MCF 10A (cell line): Measurements from ENCODE around the gene NEMP1. TPM values are rescaled to one million over a fixed set of nuclear protein-coding genes. Genes with fewer than 3 reads are reported as not detected.
"Not testable (repeated sequence)": the region's sequence is repeated elsewhere in the genome, so short reads cannot be mapped to it uniquely, and the experiment has no call there.

Source experiments
- BruUV-seq: library from RNA; stranded (reverse); fragments of 400-500 nt; replicated peaks from 2 replicates; lab custom pipeline; 2021; lab: Mats Ljungman, UMichigan
- CTCF ChIA-PET: fragments of 300-600 bp; sonication (Branson Sonifier 250); formaldehyde crosslinking; extraction: SDS; loops from one replicate; lab custom pipeline; 2021; ENCODE audit warnings: antibody characterized with exemption, inconsistent platforms; lab: Yijun Ruan, JAX
- POLR2A ChIA-PET: fragments of 300-600, 350-650 bp; sonication (Branson Sonifier 250); formaldehyde crosslinking; extraction: SDS; loops from one replicate; lab custom pipeline; 2020; ENCODE audit warnings: antibody characterized with exemption, inconsistent platforms; lab: Yijun Ruan, JAX
- DNase-seq: peaks from one replicate; pipeline ENCODE4 v3.0.0-alpha.2; 2018; ENCODE audit not compliant: unreplicated experiment
- H3K27ac Mint-ChIP-seq: one replicate; pipeline ENCODE4 v1.8.0; 2022; ENCODE audit warnings: mild to moderate bottlenecking, low read depth, mixed read lengths; ENCODE audit not compliant: unreplicated experiment
- H3K27me3 Mint-ChIP-seq: one replicate; pipeline ENCODE4 v1.8.0; 2022; ENCODE audit warnings: mixed read lengths; ENCODE audit not compliant: insufficient read depth, unreplicated experiment
- H3K36me3 Mint-ChIP-seq: one replicate; pipeline ENCODE4 v1.8.0; 2022; ENCODE audit warnings: mild to moderate bottlenecking, moderate library complexity, mixed read lengths; ENCODE audit not compliant: insufficient read depth, unreplicated experiment
- H3K4me1 Mint-ChIP-seq: one replicate; pipeline ENCODE4 v1.8.0; 2022; ENCODE audit warnings: mixed read lengths; ENCODE audit not compliant: insufficient read depth, unreplicated experiment
- H3K4me3 Mint-ChIP-seq: one replicate; pipeline ENCODE4 v1.8.0; 2022; ENCODE audit warnings: mild to moderate bottlenecking, moderate library complexity, mixed read lengths; ENCODE audit not compliant: unreplicated experiment
- H3K9me3 Mint-ChIP-seq: one replicate; pipeline ENCODE4 v1.8.0; 2022; ENCODE audit warnings: mixed read lengths; ENCODE audit not compliant: unreplicated experiment
- CTCF ChIP-seq: fragments of 200-600 bp; IDR thresholded peaks from one replicate; pipeline ENCODE4 v1.8.0; 2022; ENCODE audit warnings: antibody characterized with exemption, mild to moderate bottlenecking; ENCODE audit not compliant: unreplicated experiment
- intact Hi-C: fragments of 100-400 bp; cut with micrococcal nuclease; formaldehyde crosslinking; loops from 2 replicates; pipeline ENCODE4 v1.14.1; 2022
- total RNA-seq: library from RNA; stranded (reverse); gene quantifications from 2 replicates; pipeline ENCODE4 v1.2.3, GENCODE V29; 2022

The NEMP1 gene
- total RNA-seq, 1 experiment from 2014 or later, result 17.5 TPM

GRCh38 chr12:57126561-57126960 is 48.0 kb upstream of the NEMP1 start:
- POLR2A ChIA-PET, result interaction anchor here (0.8 to 6.5 kb wide), 9 partner anchors 15 to 116 kb away, joined by 3 to 111 read pairs (median 24); partner anchors contain the start of genes NAB2 and STAT6

DNA sequence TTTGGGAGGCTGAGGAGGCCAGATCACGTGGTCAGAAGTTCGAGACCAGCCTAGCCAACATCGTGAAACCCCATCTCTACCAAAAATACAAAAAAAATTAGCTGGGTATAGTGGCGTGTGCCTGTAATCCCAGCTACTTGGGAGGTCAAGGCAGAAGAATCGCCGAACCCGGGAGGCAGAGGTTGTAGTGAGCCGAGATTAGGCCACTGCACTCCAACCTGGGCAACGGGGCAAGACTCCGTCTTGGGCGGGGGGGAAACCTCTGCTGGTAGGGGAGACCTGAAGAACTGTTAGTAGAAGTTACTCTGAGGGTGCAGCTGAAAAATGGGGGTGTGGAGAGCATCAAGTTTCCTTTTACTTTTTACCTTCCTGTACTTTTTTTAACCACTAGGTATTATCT is 47.5 kb upstream of the NEMP1 start:
- BruUV-seq, result no TSS peak

More at GRCh38 chr12:57126561-57126960, 48.0 kb upstream of the NEMP1 start:
- Mint-ChIP-seq H3K27ac (peak overlapping the region; percentile 77), H3K4me1 (peaks cover 18% of the 10 kb centered on the region), H3K36me3 (no peaks in the 10 kb centered on the region), H3K9me3 (no peaks in the 10 kb centered on the region), H3K27me3 (no peaks in the 10 kb centered on the region), H3K4me3 (peak overlapping the region; percentile 86)
- TF ChIP-seq CTCF, result no peak
- BruUV-seq, result no TSS peak
- CTCF ChIA-PET, result interaction anchor here (0.5 to 19.4 kb wide), 12 partner anchors 8 to 368 kb away, joined by 3 to 530 read pairs (median 3); partner anchors contain the start of gene STAT6
- intact Hi-C loops, result no loop called here
- DNase-seq, result no peak

GRCh38 chr12:57124261-57124877 is 45.8 kb upstream of the NEMP1 start:
- intact Hi-C loops, result loop anchor here (1.0 kb wide), 2 partner anchors 51 to 59 kb away; no protein-coding TSS in a partner anchor
- ChIA-PET CTCF (interaction anchor here (0.6 to 19.4 kb wide), 36 partner anchors 9 to 980 kb away, joined by 3 to 530 read pairs (median 4); partner anchors contain the start of genes NEMP1, SHMT2 and STAT6), POLR2A (interaction anchor here (0.5 to 6.5 kb wide), 15 partner anchors 10 to 90 kb away, joined by 3 to 111 read pairs (median 5); partner anchors contain the start of genes NAB2 and STAT6)
- peak; percentile 85 for DNase-seq
- no peaks in the 10 kb centered on the region for H3K27me3 Mint-ChIP-seq
- TF ChIP-seq CTCF, result peak; percentile 90
- BruUV-seq, result no TSS peak
- no peaks in the 10 kb centered on the region for H3K36me3 Mint-ChIP-seq
- H3K27ac Mint-ChIP-seq, result no peak overlapping the region
- peaks cover 11% of the 10 kb centered on the region for H3K4me1 Mint-ChIP-seq
- no peaks in the 10 kb centered on the region for H3K9me3 Mint-ChIP-seq
- no peak overlapping the region for H3K4me3 Mint-ChIP-seq

More for the DNA sequence above, 47.5 kb upstream of the NEMP1 start:
- Mint-ChIP-seq H3K27ac (no peak overlapping the region), H3K4me3 (peak overlapping the region; percentile 86), H3K27me3 (no peaks in the 10 kb centered on the region), H3K4me1 (peaks cover 13% of the 10 kb centered on the region), H3K9me3 (no peaks in the 10 kb centered on the region), H3K36me3 (no peaks in the 10 kb centered on the region)
- no peak for DNase-seq
- TF ChIP-seq CTCF, result no peak
- CTCF ChIA-PET, result interaction anchor here (0.5 to 19.4 kb wide), 18 partner anchors 8 to 368 kb away, joined by 3 to 530 read pairs (median 5); partner anchors contain the start of genes NEMP1 and STAT6
- POLR2A ChIA-PET, result interaction anchor here (0.8 to 6.5 kb wide), 10 partner anchors 14 to 117 kb away, joined by 3 to 111 read pairs (median 9); partner anchors contain the start of genes NEMP1, SHMT2 and STAT6
- intact Hi-C loops, result no loop called here

DNA sequence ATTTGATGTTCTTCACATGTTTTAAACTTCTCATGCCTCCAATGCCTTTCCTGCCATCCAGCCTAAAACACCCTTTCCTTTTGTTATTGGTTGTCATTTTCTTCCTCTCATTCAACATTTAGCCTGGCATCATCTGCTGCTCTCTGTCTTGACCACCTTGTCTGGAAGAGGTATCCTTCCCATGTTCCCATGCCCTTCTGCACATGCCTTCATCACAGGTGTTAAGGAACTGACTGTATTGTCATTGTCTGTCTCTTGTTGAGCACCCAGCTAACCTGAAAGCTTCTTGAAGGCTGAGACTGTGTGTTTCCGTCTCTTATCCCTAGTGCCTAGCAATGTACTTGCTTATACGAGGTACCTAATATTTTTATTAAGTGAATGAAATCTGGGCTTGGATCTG is 45.2 kb upstream of the NEMP1 start:
- no TSS peak for BruUV-seq
- Mint-ChIP-seq H3K4me3 (no peak overlapping the region), H3K27ac (no peak overlapping the region), H3K4me1 (peaks cover 17% of the 10 kb centered on the region), H3K9me3 (no peaks in the 10 kb centered on the region), H3K36me3 (no peaks in the 10 kb centered on the region), H3K27me3 (no peaks in the 10 kb centered on the region)
- TF ChIP-seq CTCF, result no peak
- ChIA-PET POLR2A (interaction anchor here (0.6 to 6.5 kb wide), 12 partner anchors 11 to 90 kb away, joined by 3 to 111 read pairs (median 6); partner anchors contain the start of genes NAB2 and STAT6), CTCF (interaction anchor here (0.5 to 19.4 kb wide), 31 partner anchors 9 to 370 kb away, joined by 3 to 530 read pairs (median 5); partner anchors contain the start of genes NEMP1 and STAT6)
- intact Hi-C loops, result loop anchor here (1.0 kb wide), 2 partner anchors 51 to 59 kb away; no protein-coding TSS in a partner anchor
- no peak for DNase-seq

DNA sequence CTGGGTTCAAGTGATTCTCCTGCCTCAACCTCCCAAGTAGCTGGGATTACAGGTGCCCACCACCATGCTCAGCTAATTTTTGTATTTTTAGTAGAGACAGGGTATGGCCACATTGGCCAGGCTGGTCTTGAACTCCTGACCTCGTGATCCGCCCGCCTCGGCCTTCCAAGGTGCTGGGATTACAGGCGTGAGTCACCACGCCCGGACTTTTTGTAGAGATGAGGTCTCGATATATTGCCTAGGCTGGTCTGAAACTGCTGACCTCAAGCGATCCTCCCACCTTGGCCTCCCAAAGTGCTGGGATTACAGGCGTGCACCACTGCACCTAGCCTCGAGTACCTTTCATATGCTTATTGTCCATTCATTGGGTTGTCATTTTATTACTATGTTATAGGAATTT is 42.1 kb upstream of the NEMP1 start:
- not testable (repeated sequence) for BruUV-seq
- peaks cover 18% of the 10 kb centered on the region for H3K4me1 Mint-ChIP-seq

More for the DNA sequence above, 42.1 kb upstream of the NEMP1 start:
- H3K4me3 Mint-ChIP-seq, H3K27ac Mint-ChIP-seq, H3K36me3 Mint-ChIP-seq, intact Hi-C loops, DNase-seq, H3K9me3 Mint-ChIP-seq, H3K27me3 Mint-ChIP-seq: not testable (repeated sequence)
- CTCF ChIA-PET, result interaction anchor here (1.2 to 19.4 kb wide), 4 partner anchors 9 to 119 kb away, joined by 3 to 530 read pairs (median 38); partner anchors contain the start of gene STAT6
- POLR2A ChIA-PET, result interaction anchor here (0.9 to 1.3 kb wide), 3 partner anchors 9 to 42 kb away, joined by 4 to 14 read pairs (median 5); partner anchors contain the start of gene STAT6
